ENCODE results near the gene KIF6.
"Not testable (repeated sequence)": the region's sequence is repeated elsewhere in the genome, so short reads cannot be mapped to it uniquely, and the experiment has no call there.

The KIF6 gene

GRCh38 chr6:39494998-39495397, 230.2 kb downstream of the KIF6 start:
- no peak for DNase-seq

GRCh38 chr6:39493777-39494176, 231.4 kb downstream of the KIF6 start:
- no peak for DNase-seq

DNA sequence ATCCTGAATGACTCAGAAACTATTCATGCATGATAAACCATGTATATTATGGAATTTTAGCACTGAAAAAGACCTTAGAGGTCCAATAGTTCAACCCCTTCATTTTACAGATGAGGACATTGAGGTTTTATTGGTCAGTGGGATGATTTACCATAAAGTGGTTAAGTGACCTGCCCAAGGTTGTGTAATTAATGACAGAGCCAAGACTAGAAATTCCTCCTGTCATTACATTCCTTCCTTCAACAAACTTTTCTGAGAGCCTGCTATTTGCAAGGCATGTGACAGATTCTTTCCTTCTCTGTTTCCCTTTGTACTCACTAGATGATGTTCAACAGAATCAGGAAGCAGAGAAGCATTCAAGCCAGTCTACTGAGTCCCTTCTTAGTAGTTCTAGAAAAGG, 232.0 kb downstream of the KIF6 start:
- DNase-seq = no peak

GRCh38 chr6:39490108-39490507, 235.1 kb downstream of the KIF6 start:
- no peak for DNase-seq

GRCh38 chr6:39488255-39488879, 236.8 kb downstream of the KIF6 start:
- DNase-seq = no peak

DNA sequence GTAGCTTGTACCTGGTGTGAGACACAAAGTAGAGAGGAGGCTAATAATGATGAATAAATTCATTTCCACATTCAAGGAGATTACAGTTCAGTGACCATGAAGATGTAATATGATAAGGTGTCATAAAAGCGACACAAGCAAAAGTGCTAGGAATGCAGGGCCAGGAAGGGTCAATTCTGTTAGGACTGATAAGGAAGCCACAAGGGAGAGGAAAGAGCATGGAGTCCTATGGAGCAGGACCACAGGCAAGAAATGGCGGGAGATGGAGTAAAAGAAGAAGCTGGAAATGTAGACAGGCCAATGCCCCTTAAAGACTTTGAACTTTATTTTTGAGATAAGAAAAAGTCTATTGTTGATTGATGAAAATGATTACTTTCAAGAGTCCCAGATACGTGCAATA, 240.9 kb downstream of the KIF6 start:
- DNase-seq = no peak

DNA sequence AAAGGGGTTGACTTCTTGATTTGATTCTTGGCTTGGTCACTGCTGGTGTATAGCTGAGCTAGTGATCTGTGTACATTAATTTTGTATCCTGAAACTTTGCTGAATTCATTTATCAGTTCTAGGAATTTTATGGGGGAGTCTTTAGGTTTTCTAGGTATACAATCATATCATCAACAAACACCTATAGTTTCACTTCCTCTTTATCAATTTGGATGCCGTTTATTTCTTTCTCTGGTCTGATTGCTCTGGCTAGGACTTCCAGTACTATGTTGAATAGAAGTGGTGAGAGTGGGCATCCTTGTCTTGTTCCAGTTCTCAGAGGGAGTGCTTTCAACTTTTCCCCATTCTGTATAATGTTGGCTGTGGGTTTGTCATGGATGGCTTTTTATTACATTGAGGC, 245.4 kb downstream of the KIF6 start:
- not testable (repeated sequence) for DNase-seq

GRCh38 chr6:39476670-39477069, 248.5 kb downstream of the KIF6 start:
- DNase-seq = no peak

GRCh38 chr6:39476151-39476550, 249.1 kb downstream of the KIF6 start:
- DNase-seq = no peak

DNA sequence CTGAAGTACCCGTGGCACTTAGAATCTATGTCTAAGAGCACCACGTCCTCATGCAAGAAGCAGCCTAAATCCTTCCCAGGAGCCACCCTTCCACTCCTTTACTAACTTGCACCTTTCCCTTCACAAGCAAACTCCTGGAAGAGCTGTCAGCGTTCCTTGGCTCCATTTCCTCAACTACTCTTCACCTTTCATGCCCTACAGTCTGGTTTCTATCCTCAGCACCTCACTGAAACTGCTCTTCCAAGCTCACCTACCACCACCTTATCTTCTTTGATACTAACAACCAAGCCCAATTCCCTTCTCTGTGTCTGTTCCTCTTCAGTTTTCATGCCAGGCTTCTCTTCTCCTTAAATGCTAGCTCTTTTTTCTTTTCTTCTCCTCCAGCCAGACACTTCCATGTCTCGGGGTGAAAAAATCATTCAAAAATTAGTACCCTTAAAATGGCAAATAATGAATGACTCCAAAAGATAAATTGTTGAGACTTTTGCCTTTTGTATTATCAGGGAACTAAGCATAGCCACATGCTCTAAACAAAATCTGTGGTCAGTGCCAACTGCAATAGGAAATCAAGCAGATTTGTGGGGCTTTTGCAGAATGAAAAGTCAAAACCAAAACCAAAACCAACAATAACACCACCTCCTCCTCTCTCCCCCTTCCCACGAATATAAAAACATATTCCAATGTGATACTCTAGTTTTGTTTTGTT, 253.1 kb downstream of the KIF6 start:
- no peak for DNase-seq

DNA sequence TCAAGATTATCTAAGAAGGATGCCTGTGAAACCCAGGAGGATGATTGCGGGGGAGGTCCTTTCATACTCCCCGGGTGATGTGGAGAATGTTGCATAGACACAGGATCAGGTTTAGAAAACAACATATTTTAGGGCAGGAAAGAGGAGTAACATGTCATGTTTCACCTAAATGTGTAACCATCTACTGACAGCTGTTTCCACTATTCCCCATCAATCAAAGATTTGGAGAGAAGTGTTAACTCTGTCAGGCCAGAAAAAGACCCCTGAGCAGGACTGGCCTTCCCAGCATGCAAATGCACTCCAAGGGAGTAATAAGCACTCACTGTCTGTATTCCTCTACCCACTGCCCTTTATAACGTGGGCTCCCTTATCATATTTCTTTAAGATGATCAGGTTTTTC, 254.7 kb downstream of the KIF6 start:
- no peak for DNase-seq

- DNase-seq = no peak
Observed at GRCh38 chr6:39468385-39468784, 256.8 kb downstream of the KIF6 start.

DNA sequence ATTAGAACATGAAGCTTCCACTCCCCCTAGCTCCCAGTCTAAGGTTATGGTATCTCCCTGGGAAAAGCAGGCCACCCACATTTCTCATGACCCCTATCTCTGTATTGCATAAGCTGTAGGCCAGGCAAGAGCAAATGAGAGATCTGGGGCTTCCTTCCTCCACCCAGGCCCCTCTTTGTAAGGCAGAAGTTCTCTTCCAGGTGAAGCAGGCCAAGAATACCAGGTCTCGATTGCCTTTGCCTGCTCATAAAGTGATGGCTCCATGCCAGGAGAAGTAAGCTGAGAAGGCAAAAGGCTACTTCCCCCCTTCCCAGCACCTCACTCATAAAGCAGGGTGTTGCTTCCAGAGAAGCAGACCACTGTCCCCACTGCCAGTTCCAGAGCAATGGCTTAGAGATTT, 258.6 kb downstream of the KIF6 start:
- peak; percentile 46 for DNase-seq

GRCh38 chr6:39465539-39465938, 259.7 kb downstream of the KIF6 start:
- no peak for DNase-seq

DNA sequence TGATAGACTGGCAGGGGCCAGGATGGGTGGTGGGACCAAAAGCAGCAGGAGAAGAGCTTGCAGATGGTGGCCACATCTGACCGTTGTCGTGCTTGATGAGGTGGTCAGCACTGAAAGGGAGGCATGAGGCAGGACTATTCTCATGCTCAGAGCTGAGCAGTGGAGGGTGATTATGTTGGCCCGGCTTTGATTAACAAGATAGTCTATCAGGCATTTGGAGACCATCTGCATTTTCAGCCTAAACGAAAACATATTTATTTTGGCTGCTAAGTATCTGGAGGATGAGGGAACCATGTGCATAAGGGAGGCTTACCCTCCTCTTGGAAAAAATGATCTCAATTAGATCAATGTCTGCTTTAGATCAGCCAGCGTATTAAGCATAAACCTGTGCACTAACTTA, 261.1 kb downstream of the KIF6 start:
- DNase-seq = no peak

DNA sequence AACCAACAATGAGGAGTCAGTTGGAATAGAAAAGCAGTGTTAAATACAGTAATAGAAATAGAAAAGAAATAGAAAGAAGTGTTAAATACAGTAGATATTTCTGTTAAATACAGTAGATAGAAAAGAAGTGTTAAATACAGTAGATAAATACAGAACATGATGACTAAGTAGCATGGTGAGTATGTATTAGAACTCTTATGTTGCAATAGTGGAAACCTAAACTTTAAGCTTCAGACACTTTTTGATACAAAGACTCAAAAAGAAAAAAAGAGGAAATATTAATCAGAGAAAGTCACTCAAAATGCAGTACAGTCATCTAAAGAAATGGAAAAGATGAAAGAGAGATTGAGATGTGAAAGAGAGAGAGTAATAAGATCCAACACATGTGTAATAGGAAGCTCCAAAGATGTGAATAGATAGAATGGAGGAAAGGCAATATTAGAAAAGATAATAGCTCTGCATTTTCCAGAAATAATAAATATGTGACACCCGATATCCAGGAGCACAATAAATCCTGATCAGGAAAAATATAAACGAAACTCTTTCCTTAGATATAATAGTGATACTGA, 271.2 kb downstream of the KIF6 start:
- no peak for DNase-seq

GRCh38 chr6:39453241-39453640, 272.0 kb downstream of the KIF6 start:
- DNase-seq = no peak

GRCh38 chr6:39452306-39453145, 272.7 kb downstream of the KIF6 start:
- no peak for DNase-seq

DNA sequence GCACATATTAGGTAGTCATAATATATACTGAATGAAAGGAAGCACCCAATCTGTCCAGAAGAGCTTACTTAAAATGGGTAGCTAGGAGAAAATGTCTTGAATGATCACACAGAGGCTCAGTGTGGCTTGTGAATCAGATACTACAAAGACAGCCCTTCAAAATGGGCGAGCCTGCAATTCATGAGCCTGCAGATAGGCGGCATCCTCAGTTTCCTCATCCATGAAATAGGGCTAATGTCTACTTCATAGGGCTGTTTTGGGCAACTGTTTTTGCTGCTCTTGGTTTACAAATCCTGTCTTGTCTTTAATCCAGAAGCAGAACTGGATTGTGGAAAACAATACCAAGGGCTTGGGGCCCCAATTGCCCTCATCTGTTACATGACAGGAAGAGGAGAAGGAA, 273.4 kb downstream of the KIF6 start:
- no peak for DNase-seq

- DNase-seq = no peak
Observed at GRCh38 chr6:39449022-39449421, 276.2 kb downstream of the KIF6 start.

DNA sequence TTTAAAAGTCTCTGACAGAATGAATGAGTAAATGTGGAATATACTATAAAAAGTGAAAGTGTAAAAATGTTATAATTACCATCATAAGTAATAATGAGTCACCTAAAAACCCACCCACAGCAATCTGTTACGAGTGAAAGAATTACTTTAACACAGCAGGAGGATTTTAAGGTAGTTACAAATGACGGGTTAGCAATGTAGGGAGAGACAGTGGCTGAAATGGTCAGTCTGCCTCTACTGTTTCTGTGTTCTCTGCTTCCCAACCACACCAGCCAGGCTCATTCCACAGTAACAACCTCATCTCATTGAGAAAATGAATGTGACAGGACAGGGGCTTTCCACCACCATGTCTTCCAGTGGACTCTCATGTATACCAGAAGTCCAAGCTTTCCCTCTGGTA, 278.3 kb downstream of the KIF6 start:
- DNase-seq = no peak

DNA sequence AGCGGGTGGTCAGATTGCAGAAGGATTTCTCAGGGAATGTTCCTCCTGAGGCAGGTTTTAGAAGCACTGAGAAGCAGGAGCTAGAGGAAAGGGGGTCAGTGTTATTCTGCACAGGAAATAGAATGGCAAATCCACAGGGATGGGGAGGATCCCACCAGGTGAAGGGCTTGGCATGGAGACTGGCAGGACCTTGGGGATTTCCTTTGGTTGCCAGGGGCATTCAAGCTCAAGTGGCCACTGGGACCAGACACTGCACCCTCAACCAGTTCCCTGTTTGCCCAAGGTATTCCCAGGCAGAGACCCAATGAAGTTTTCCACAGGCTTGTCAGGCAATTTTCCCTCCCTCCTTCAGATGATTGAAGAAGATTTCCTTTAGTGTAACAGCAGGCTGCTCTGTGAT, 279.5 kb downstream of the KIF6 start:
- DNase-seq = no peak

DNA sequence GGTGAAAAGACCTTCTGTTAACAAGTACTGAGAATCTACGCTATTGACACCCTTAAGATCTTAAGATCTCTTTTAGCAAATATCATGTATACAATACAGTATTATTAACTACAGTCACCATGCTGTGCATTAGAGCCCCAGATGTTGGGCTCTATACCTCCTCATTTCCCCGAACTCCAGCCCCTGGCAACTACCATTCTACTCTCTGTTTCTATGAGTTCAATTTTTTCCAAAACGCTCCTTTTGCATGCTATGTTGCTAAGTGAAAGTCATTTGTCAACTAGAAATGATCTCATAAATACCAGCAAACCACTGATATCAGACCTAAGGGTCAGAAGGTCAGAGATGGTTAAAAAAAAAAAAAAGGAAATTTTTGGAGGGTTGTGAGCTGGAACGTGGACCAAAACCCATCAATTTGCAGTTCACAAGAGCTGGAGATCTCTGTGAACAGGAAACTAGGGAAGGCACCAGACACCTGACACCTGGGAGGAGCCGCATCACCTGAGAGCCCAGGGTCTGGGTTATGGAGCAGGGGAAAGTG, 280.7 kb downstream of the KIF6 start:
- no peak for DNase-seq

Data from NCI-H510A treated with DMSO at 0.1 percent for 48 hours (cell line).